GM23248 (cell line): ENCODE results near the gene CNTNAP4. TPM values are rescaled to one million over a fixed set of nuclear protein-coding genes. Genes with fewer than 3 reads are reported as not detected.

ENCODE experiments used
- DNase-seq: peaks from one replicate; pipeline ENCODE4 v3.0.0-alpha.2; 2015
- H2AFZ ChIP-seq: fragments of 200-600 bp; sonication (generic); 2 replicates; pipeline ENCODE4 v1.6.1; 2016; ENCODE audit warnings: antibody characterized with exemption
- H3F3A ChIP-seq: fragments of 200-600 bp; sonication (generic); 2 replicates; pipeline ENCODE4 v1.6.1; 2016; ENCODE audit warnings: mild to moderate bottlenecking, antibody characterized with exemption, mixed run types; ENCODE audit not compliant: insufficient read depth
- H3K27ac ChIP-seq: fragments of 200-600 bp; sonication (generic); 2 replicates; pipeline ENCODE4 v1.5.1; 2016; ENCODE audit warnings: mild to moderate bottlenecking
- H3K27me3 ChIP-seq: fragments of 200-600 bp; sonication (generic); replicated peaks from 2 replicates; pipeline ENCODE4 v1.6.1; 2016; ENCODE audit warnings: mild to moderate bottlenecking; ENCODE audit not compliant: insufficient read depth
- H3K36me3 ChIP-seq: fragments of 200-600 bp; sonication (generic); 2 replicates; pipeline ENCODE4 v1.6.1; 2016; ENCODE audit warnings: low read depth, mild to moderate bottlenecking
- H3K4me1 ChIP-seq: fragments of 200-600 bp; sonication (generic); 2 replicates; pipeline ENCODE4 v1.6.1; 2016; ENCODE audit warnings: mild to moderate bottlenecking; ENCODE audit not compliant: insufficient read depth
- H3K4me2 ChIP-seq: fragments of 200-600 bp; sonication (generic); one replicate; pipeline ENCODE4 v1.6.1; 2016; ENCODE audit warnings: mild to moderate bottlenecking; ENCODE audit not compliant: unreplicated experiment
- H3K4me3 ChIP-seq: fragments of 200-600 bp; sonication (generic); 2 replicates; pipeline ENCODE4 v1.5.1; 2016; ENCODE audit warnings: mild to moderate bottlenecking
- H3K79me2 ChIP-seq: fragments of 200-600 bp; sonication (generic); 2 replicates; pipeline ENCODE4 v1.6.1; 2016; ENCODE audit warnings: mild to moderate bottlenecking; ENCODE audit not compliant: insufficient read depth
- H3K9ac ChIP-seq: fragments of 200-600 bp; sonication (generic); 2 replicates; pipeline ENCODE4 v1.6.1; 2016; ENCODE audit warnings: mild to moderate bottlenecking
- H3K9me2 ChIP-seq: fragments of 200-600 bp; sonication (generic); 2 replicates; pipeline ENCODE4 v1.6.1; 2016; ENCODE audit warnings: mixed run types, mild to moderate bottlenecking, moderate library complexity; ENCODE audit not compliant: insufficient read depth
- H3K9me3 ChIP-seq: fragments of 200-600 bp; sonication (generic); one replicate; pipeline ENCODE4 v1.6.1; 2017; ENCODE audit warnings: low read depth
- H4K20me1 ChIP-seq: fragments of 200-600 bp; sonication (generic); 2 replicates; pipeline ENCODE4 v1.6.0; 2016; ENCODE audit not compliant: insufficient read depth
- EZH2 ChIP-seq: fragments of 200-600 bp; sonication (generic); IDR thresholded peaks from 2 replicates; pipeline ENCODE4 v1.6.1; 2018; ENCODE audit warnings: antibody characterized with exemption, mild to moderate bottlenecking; ENCODE audit not compliant: insufficient read depth, poor library complexity, severe bottlenecking
- EZH2phosphoT487 ChIP-seq: fragments of 200-600 bp; sonication (generic); IDR thresholded peaks from 2 replicates; pipeline ENCODE4 v1.6.1; 2018; ENCODE audit warnings: antibody characterized with exemption, moderate library complexity, mild to moderate bottlenecking, low read depth; ENCODE audit not compliant: insufficient read depth
- WGBS, 2 experiments: methylation state at CpG; one replicate each; pipeline ENCODE4 v1.1.6; 2015 to 2017; ENCODE audit warnings: low lambda C conversion rate in 2 of 2, low coverage in 1 of 2; ENCODE audit errors: missing lambda C conversion rate in 2 of 2; 5-methylcytosine and 5-hydroxymethylcytosine counted together
- in situ Hi-C: fragments of 300-500 bp; cut with MboI; formaldehyde crosslinking; loops from 2 replicates; pipeline ENCODE4 v1.15.0; 2020
- polyA plus RNA-seq: library from polyadenylated mRNA; unstranded; fragments of >200 nt; fragmentation: Nextera tagmentation; extraction: Ambion mirVana; gene quantifications from 2 replicates; pipeline ENCODE4 v1.2.1, GENCODE V29; 2016
- total RNA-seq: library from RNA; depleted of rRNA; stranded (reverse); fragments of >200 nt; shearing (Covaris generic); gene quantifications from 2 replicates; pipeline ENCODE4 v1.2.3, GENCODE V29; 2014

Gene CNTNAP4
- total and polyA plus RNA-seq, 2 experiments from 2014 or later = not detected

GRCh38 chr16:76294396-76295214 lies 17.4 kb downstream of the CNTNAP4 start:
- H3K9me2 ChIP-seq = no peaks in the 10 kb centered on the region
- H4K20me1 ChIP-seq = no peaks in the 10 kb centered on the region
- no peaks in the 10 kb centered on the region for H3K27me3 ChIP-seq
- no peak overlapping the region for H3K4me3 ChIP-seq
- no peaks in the 10 kb centered on the region for H3K79me2 ChIP-seq
- in situ Hi-C loops = no loop called here
- H3K9me3 ChIP-seq = no peaks in the 10 kb centered on the region
- no peaks in the 10 kb centered on the region for H3K4me1 ChIP-seq
- no peak overlapping the region for H3K4me2 ChIP-seq
- H2AFZ ChIP-seq = no peak overlapping the region
- 34 to 39% methylated on average over 3 of the region's 3 CpGs for WGBS, 2 experiments
- H3F3A ChIP-seq = no peaks in the 10 kb centered on the region
- TF ChIP-seq EZH2phosphoT487 = no peak
- no peak for TF ChIP-seq EZH2
- DNase-seq = no peak
- no peaks in the 10 kb centered on the region for H3K36me3 ChIP-seq
- no peak overlapping the region for H3K9ac ChIP-seq
- H3K27ac ChIP-seq = no peak overlapping the region

GRCh38 chr16:76297941-76298340 lies 20.7 kb downstream of the CNTNAP4 start:
- H2AFZ ChIP-seq = no peak overlapping the region

DNA sequence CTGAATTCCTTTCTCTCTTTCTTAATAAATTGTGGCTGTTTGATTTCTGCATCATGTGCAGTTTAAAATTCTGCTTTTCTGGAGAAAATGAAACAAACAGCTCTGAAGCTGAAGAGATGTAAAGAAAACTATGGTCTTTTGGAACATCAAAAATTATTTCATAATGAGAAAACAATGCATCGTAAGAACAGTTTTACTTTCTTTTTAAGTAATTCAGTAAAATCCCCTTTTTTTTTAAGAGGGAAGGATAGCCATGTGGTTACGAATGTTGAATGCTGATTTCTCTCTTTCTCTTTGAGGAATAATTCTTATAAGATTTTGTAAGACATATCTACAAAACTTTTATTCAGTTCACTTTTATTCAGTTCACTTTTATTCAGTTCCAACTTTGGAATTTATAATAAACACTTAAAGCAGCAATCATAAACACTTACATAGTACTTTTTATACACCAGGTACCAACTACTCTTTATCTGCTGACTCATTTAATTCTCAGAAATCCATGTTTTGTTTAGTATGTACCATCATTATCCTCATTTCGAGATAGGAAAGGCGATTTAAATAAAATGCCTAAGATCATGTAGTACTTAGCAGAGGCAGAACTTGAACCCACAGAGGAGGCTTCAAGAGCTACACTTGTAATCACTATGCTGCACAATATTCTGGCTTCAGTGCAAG lies 26.6 kb downstream of the CNTNAP4 start:
- DNase-seq = no peak
- TF ChIP-seq EZH2phosphoT487 (no peak), EZH2 (no peak)
- WGBS, 2 experiments = 20 to 30% methylated on average over 4 of the region's 4 CpGs
- Histone ChIP-seq H3K9ac (no peak overlapping the region), H3K9me2 (no peaks in the 10 kb centered on the region), H3K27ac (no peak overlapping the region), H3K79me2 (no peaks in the 10 kb centered on the region), H3K9me3 (no peaks in the 10 kb centered on the region), H3K4me2 (no peak overlapping the region), H3K36me3 (no peaks in the 10 kb centered on the region), H3K27me3 (no peaks in the 10 kb centered on the region), H4K20me1 (no peaks in the 10 kb centered on the region), H3K4me3 (no peak overlapping the region), H3F3A (no peaks in the 10 kb centered on the region), H2AFZ (no peak overlapping the region), H3K4me1 (no peaks in the 10 kb centered on the region)
- in situ Hi-C loops = no loop called here

More at GRCh38 chr16:76297941-76298340, 20.7 kb downstream of the CNTNAP4 start:
- WGBS, 2 experiments = 15 to 23% methylated on average over 3 of the region's 3 CpGs
- H3K79me2 ChIP-seq = no peaks in the 10 kb centered on the region
- no peak overlapping the region for H3K9ac ChIP-seq
- no peaks in the 10 kb centered on the region for H3K4me1 ChIP-seq
- no peaks in the 10 kb centered on the region for H4K20me1 ChIP-seq
- H3K9me2 ChIP-seq = no peaks in the 10 kb centered on the region
- no peaks in the 10 kb centered on the region for H3K27me3 ChIP-seq
- no peak for TF ChIP-seq EZH2phosphoT487
- no peak overlapping the region for H3K27ac ChIP-seq
- in situ Hi-C loops = no loop called here
- no peak for DNase-seq
- H3K36me3 ChIP-seq = no peaks in the 10 kb centered on the region
- H3K4me2 ChIP-seq = no peak overlapping the region
- H3F3A ChIP-seq = no peaks in the 10 kb centered on the region
- no peak overlapping the region for H3K4me3 ChIP-seq
- no peaks in the 10 kb centered on the region for H3K9me3 ChIP-seq

- no peak overlapping the region for H3K4me2 ChIP-seq
- no peaks in the 10 kb centered on the region for H3K36me3 ChIP-seq
- no peaks in the 10 kb centered on the region for H3K9me3 ChIP-seq
- H3K9me2 ChIP-seq = no peaks in the 10 kb centered on the region
- H3K4me3 ChIP-seq = no peak overlapping the region
- no peak overlapping the region for H3K9ac ChIP-seq
- H3K79me2 ChIP-seq = no peaks in the 10 kb centered on the region
- no peaks in the 10 kb centered on the region for H3K27me3 ChIP-seq
- 29 to 37% methylated on average over 14 of the region's 14 CpGs for WGBS, 2 experiments
- no peak overlapping the region for H2AFZ ChIP-seq
- no peak for TF ChIP-seq EZH2phosphoT487
- TF ChIP-seq EZH2 = no peak
- no peaks in the 10 kb centered on the region for H3F3A ChIP-seq
- H4K20me1 ChIP-seq = no peaks in the 10 kb centered on the region
- DNase-seq = no peak
- in situ Hi-C loops = no loop called here
- no peak overlapping the region for H3K27ac ChIP-seq
- no peaks in the 10 kb centered on the region for H3K4me1 ChIP-seq
Measured at GRCh38 chr16:76309639-76310335, 32.6 kb downstream of the CNTNAP4 start.
